H9 (cell line): ENCODE measurements around the gene HOXB8. TPM values are rescaled to one million over a fixed set of nuclear protein-coding genes. Genes with fewer than 3 reads are reported as not detected.

Experiments
- DNase-seq: peaks from one replicate; pipeline ENCODE4 v3.0.0-alpha.2; 2017
- H2AFZ ChIP-seq: one replicate; pipeline ENCODE4 v1.6.1; 2013; ENCODE audit warnings: mild to moderate bottlenecking, low read length, control low read depth, moderate library complexity
- H2AK5ac ChIP-seq: 2 replicates; pipeline ENCODE4 v1.6.1; 2013; ENCODE audit warnings: low read length, control low read depth, mixed read lengths; ENCODE audit not compliant: insufficient read length
- H2BK120ac ChIP-seq: one replicate; pipeline ENCODE4 v1.6.1; 2013; ENCODE audit warnings: low read depth, mild to moderate bottlenecking, low read length, control low read depth, inconsistent platforms; ENCODE audit not compliant: poor library complexity, severe bottlenecking
- H2BK12ac ChIP-seq: 2 replicates; pipeline ENCODE4 v1.6.1; 2013; ENCODE audit warnings: low read length, control low read depth, mixed read lengths, low read depth; ENCODE audit not compliant: insufficient read length
- H2BK15ac ChIP-seq: 2 replicates; pipeline ENCODE4 v1.6.1; 2013; ENCODE audit warnings: low read depth, low read length, control low read depth
- H2BK20ac ChIP-seq: one replicate; pipeline ENCODE4 v1.6.1; 2013; ENCODE audit warnings: low read depth, mild to moderate bottlenecking, low read length, control low read depth, inconsistent platforms; ENCODE audit not compliant: poor library complexity, severe bottlenecking
- H2BK5ac ChIP-seq: 2 replicates; pipeline ENCODE4 v1.6.1; 2013; ENCODE audit warnings: low read length, control low read depth, mixed read lengths; ENCODE audit not compliant: insufficient read length
- H3K14ac ChIP-seq: 2 replicates; pipeline ENCODE4 v1.6.1; 2013; ENCODE audit warnings: low read length, control low read depth; ENCODE audit not compliant: insufficient read depth
- H3K18ac ChIP-seq: 2 replicates; pipeline ENCODE4 v1.6.1; 2013; ENCODE audit warnings: low read depth, mild to moderate bottlenecking, mixed read lengths, low read length, control low read depth; ENCODE audit not compliant: insufficient read length
- H3K23ac ChIP-seq: 2 replicates; pipeline ENCODE4 v1.6.1; 2013; ENCODE audit warnings: low read length, control low read depth, mixed read lengths, low read depth; ENCODE audit not compliant: insufficient read length
- H3K23me2 ChIP-seq: 2 replicates; pipeline ENCODE4 v1.6.1; 2013; ENCODE audit warnings: low read depth, mild to moderate bottlenecking, mixed read lengths, low read length, control low read depth; ENCODE audit not compliant: insufficient read length, poor library complexity, severe bottlenecking
- H3K27ac ChIP-seq: 2 replicates; pipeline ENCODE4 v1.5.1; 2013; ENCODE audit warnings: low read length, control low read depth, mixed read lengths, low read depth; ENCODE audit not compliant: insufficient read length
- H3K27me3 ChIP-seq: 2 replicates; pipeline ENCODE4 v1.6.1; 2013; ENCODE audit warnings: low read length, control low read depth, inconsistent platforms; ENCODE audit not compliant: insufficient read depth
- H3K4ac ChIP-seq: 2 replicates; pipeline ENCODE4 v1.6.1; 2013; ENCODE audit warnings: low read depth, mild to moderate bottlenecking, control low read depth, inconsistent platforms, low read length, moderate library complexity
- H3K4me1 ChIP-seq: 2 replicates; pipeline ENCODE4 v1.6.1; 2013; ENCODE audit warnings: low read length, control low read depth, inconsistent platforms; ENCODE audit not compliant: insufficient read depth
- H3K4me2 ChIP-seq: 2 replicates; pipeline ENCODE4 v1.6.1; 2013; ENCODE audit warnings: low read length, control low read depth, mixed read lengths; ENCODE audit not compliant: insufficient read length, insufficient read depth
- H3K56ac ChIP-seq: 2 replicates; pipeline ENCODE4 v1.6.1; 2013; ENCODE audit warnings: low read depth, mild to moderate bottlenecking, mixed read lengths, low read length, control low read depth; ENCODE audit not compliant: insufficient read length
- H3K79me1 ChIP-seq: 2 replicates; pipeline ENCODE4 v1.6.1; 2013; ENCODE audit warnings: low read depth, mild to moderate bottlenecking, moderate library complexity, low read length, control low read depth, inconsistent platforms; ENCODE audit not compliant: insufficient read depth, poor library complexity, severe bottlenecking
- H3K79me2 ChIP-seq: 2 replicates; pipeline ENCODE4 v1.6.1; 2013; ENCODE audit warnings: low read length, control low read depth, inconsistent platforms; ENCODE audit not compliant: insufficient read depth
- H3K9ac ChIP-seq: 2 replicates; pipeline ENCODE4 v1.6.1; 2013; ENCODE audit warnings: low read length, control low read depth, mixed read lengths; ENCODE audit not compliant: insufficient read length; ENCODE audit errors: extremely low read depth
- H3K9me3 ChIP-seq: one replicate; pipeline ENCODE4 v1.6.1; 2013; ENCODE audit warnings: low read depth, low read length, inconsistent platforms; ENCODE audit not compliant: control insufficient read depth
- H3T11ph ChIP-seq: one replicate; pipeline ENCODE4 v1.6.1; 2013; ENCODE audit warnings: mild to moderate bottlenecking, low read length, control low read depth, inconsistent platforms
- H4K20me1 ChIP-seq: one replicate; pipeline ENCODE4 v1.6.1; 2013; ENCODE audit not compliant: control insufficient read depth, insufficient read length, insufficient read depth
- H4K5ac ChIP-seq: 2 replicates; pipeline ENCODE4 v1.6.1; 2013; ENCODE audit warnings: low read depth, mild to moderate bottlenecking, mixed read lengths, low read length, control low read depth; ENCODE audit not compliant: insufficient read length
- H4K8ac ChIP-seq: replicated peaks from 2 replicates; pipeline ENCODE4 v1.6.1; 2013; ENCODE audit warnings: low read length, control low read depth, mixed read lengths, low read depth; ENCODE audit not compliant: insufficient read length
- H4K91ac ChIP-seq: 2 replicates; pipeline ENCODE4 v1.6.1; 2013; ENCODE audit warnings: low read depth, mild to moderate bottlenecking, moderate library complexity, mixed read lengths, low read length, control low read depth; ENCODE audit not compliant: insufficient read length
- H3K27ac Mint-ChIP-seq, 3 experiments: 2 replicates in 2 of 3; 3 replicates in 1 of 3; pipeline ENCODE4 v1.8.0; 2020 to 2021; ENCODE audit warnings: mixed read lengths in 3 of 3, mild to moderate bottlenecking in 1 of 3, moderate library complexity in 1 of 3
- H3K27me3 Mint-ChIP-seq: 2 replicates; pipeline ENCODE4 v1.8.0; 2021; ENCODE audit warnings: low read depth, mild to moderate bottlenecking, moderate library complexity, mixed read lengths
- H3K36me3 Mint-ChIP-seq, 3 experiments: 2 replicates in 2 of 3; 3 replicates in 1 of 3; pipeline ENCODE4 v1.8.0; 2020 to 2021; ENCODE audit warnings: low read depth in 3 of 3, mixed read lengths in 3 of 3; ENCODE audit not compliant: insufficient read depth in 1 of 3
- H3K4me1 Mint-ChIP-seq, 2 experiments: 2 replicates each; pipeline ENCODE4 v1.8.0; 2020; ENCODE audit warnings: mixed read lengths in 2 of 2
- H3K4me3 Mint-ChIP-seq, 2 experiments: 2 replicates in 1 of 2; 3 replicates in 1 of 2; pipeline ENCODE4 v1.8.0; 2020 to 2021; ENCODE audit warnings: mild to moderate bottlenecking in 2 of 2, mixed read lengths in 2 of 2, moderate library complexity in 1 of 2
- H3K9me3 Mint-ChIP-seq, 2 experiments: 2 replicates in 1 of 2; 3 replicates in 1 of 2; pipeline ENCODE4 v1.8.0; 2020; ENCODE audit warnings: mild to moderate bottlenecking in 2 of 2, mixed read lengths in 2 of 2, moderate library complexity in 1 of 2
- WGBS: extraction: QIAGEN DNeasy Blood & Tissue Kit; methylation state at CpG from one replicate; pipeline ENCODE4 v1.1.7; 2013; ENCODE audit warnings: missing lambda C conversion rate, low lambda C conversion rate, mixed read lengths; ENCODE audit not compliant: insufficient read length; ENCODE audit errors: extremely low coverage; 5-methylcytosine and 5-hydroxymethylcytosine counted together
- total RNA-seq: library from RNA; stranded (reverse); gene quantifications from 2 replicates; pipeline ENCODE4 v1.2.1, GENCODE V29; 2021
- TF ChIP-seq, protein P1 (sequence below): fragments of 200-600 bp; sonication (generic); conservative IDR thresholded peaks from 3 replicates; pipeline ENCODE4 v1.8.0; 2021; ENCODE audit warnings: antibody characterized with exemption, mild to moderate bottlenecking

Gene HOXB8
- total RNA-seq, 1 experiment from 2014 or later: not detected

DNA sequence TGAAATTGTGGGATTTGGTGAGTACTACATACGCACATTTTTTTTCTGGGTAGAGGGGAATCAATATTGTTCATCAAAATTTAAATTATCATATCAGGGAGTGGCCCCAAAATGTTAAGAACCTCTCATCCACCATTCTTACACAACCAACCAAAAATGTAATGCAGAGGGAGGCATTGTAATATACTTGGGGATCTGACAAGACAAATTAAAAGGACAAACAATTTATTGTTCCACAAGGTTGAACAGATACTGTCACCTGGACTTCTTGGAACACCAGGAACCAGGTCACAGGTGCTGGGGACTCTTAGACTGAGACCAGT, 25.7 kb upstream of the HOXB8 start:
- Histone ChIP-seq H4K20me1 (no peaks in the 10 kb centered on the region), H3K9ac (no peak overlapping the region), H4K8ac (no peak overlapping the region), H2BK5ac (no peak overlapping the region), H2BK20ac (no peak overlapping the region), H3T11ph (no peak overlapping the region), H2AFZ (no peak overlapping the region), H3K23me2 (no peaks in the 10 kb centered on the region), H3K9me3 (no peaks in the 10 kb centered on the region), H3K18ac (no peak overlapping the region), H3K14ac (no peak overlapping the region), H3K4me1 (no peaks in the 10 kb centered on the region), H3K4ac (no peak overlapping the region), H2BK120ac (no peak overlapping the region), H2AK5ac (no peak overlapping the region), H2BK12ac (no peak overlapping the region), H4K5ac (no peak overlapping the region), H3K4me2 (no peak overlapping the region), H3K23ac (no peak overlapping the region), H3K56ac (no peak overlapping the region), H4K91ac (no peak overlapping the region), H3K27me3 (peaks cover 98% of the 10 kb centered on the region), H3K27ac (no peak overlapping the region), H2BK15ac (no peak overlapping the region), H3K79me1 (no peaks in the 10 kb centered on the region), H3K79me2 (no peaks in the 10 kb centered on the region)
- TF ChIP-seq, protein P1, sequence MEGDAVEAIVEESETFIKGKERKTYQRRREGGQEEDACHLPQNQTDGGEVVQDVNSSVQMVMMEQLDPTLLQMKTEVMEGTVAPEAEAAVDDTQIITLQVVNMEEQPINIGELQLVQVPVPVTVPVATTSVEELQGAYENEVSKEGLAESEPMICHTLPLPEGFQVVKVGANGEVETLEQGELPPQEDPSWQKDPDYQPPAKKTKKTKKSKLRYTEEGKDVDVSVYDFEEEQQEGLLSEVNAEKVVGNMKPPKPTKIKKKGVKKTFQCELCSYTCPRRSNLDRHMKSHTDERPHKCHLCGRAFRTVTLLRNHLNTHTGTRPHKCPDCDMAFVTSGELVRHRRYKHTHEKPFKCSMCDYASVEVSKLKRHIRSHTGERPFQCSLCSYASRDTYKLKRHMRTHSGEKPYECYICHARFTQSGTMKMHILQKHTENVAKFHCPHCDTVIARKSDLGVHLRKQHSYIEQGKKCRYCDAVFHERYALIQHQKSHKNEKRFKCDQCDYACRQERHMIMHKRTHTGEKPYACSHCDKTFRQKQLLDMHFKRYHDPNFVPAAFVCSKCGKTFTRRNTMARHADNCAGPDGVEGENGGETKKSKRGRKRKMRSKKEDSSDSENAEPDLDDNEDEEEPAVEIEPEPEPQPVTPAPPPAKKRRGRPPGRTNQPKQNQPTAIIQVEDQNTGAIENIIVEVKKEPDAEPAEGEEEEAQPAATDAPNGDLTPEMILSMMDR: no peak
- Mint-ChIP-seq H3K4me3 (no peak overlapping the region), H3K4me1 (peaks cover 11 to 19% of the 10 kb centered on the region in 2 experiments), H3K27ac (no peak overlapping the region), H3K27me3 (peaks cover 100% of the 10 kb centered on the region), H3K9me3 (peaks cover 0 to 9% of the 10 kb centered on the region in 2 experiments; a peak in 3 of 5 replicates), H3K36me3 (no peaks in the 10 kb centered on the region; a peak in 1 of 7 replicates)
- WGBS: no CpG with 5 or more reads among the region's 1 CpG
- DNase-seq: no peak
